ENCODE measurements around the gene CNPY1.

The CNPY1 gene

GRCh38 chr7:155453296-155454182, 92.8 kb downstream of the CNPY1 start:
- DNase-seq (ENCODE audit: low read depth) = no peak

GRCh38 chr7:155452505-155453295, 93.7 kb downstream of the CNPY1 start:
- no peak for DNase-seq (ENCODE audit: low read depth)

- no peak for DNase-seq (ENCODE audit: low read depth)
These were observed 94.5 kb downstream of the CNPY1 start for GRCh38 chr7:155451840-155452239.

All from activated T-helper 1 cell treated with Interleukin-2 at 50 U/mL for 16 hours (primary cell).